TTC549 (cell line): ENCODE results near the gene NOS1AP.
"Not testable (repeated sequence)": the region's sequence is repeated elsewhere in the genome, so short reads cannot be mapped to it uniquely, and the experiment has no call there.

Experiments used
- FAIRE-seq: peaks from 2 replicates; lab custom pipeline; 2012; peaks lifted over from hg19 to GRCh38; lab: Jason Lieb, UNC

NOS1AP gene

DNA sequence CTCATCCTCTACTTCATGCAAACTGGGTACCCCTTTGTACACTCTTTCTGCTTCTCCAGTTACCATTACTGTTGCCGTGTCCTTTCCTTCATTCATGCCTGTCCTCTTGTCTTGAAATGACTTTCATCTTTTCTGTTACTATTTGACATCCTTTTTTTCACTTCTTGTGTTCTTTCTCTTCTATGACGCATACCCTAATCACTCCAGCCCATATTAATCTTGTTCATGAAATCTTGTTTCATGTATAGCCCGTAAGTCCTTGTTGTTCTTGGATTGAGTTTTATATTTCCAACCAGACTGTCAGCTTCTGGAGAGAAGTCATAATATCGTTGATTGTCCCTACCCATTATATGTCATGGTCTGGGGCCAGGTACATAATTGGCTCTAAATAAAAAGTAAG, 126.1 kb downstream of the NOS1AP start:
- FAIRE-seq = no peak

DNA sequence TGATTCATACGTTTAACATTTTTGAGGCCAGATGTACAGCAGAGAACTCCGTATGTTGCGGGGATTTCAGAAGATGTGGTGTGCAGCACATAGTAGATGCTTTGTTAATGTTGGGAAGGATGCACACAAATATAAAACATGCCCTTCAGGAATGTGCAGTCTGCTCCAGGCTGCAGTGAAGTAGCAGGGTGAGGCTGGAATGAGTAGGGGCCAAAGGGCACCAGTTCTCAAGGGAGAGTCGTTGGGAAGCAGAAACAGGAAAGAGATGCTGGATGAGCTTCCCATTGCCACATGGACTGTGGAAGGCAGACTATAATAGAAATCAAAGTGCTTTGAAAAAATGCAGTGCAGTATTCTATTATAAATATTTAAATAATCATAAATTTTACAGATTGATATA, 126.9 kb downstream of the NOS1AP start:
- FAIRE-seq = no peak

DNA sequence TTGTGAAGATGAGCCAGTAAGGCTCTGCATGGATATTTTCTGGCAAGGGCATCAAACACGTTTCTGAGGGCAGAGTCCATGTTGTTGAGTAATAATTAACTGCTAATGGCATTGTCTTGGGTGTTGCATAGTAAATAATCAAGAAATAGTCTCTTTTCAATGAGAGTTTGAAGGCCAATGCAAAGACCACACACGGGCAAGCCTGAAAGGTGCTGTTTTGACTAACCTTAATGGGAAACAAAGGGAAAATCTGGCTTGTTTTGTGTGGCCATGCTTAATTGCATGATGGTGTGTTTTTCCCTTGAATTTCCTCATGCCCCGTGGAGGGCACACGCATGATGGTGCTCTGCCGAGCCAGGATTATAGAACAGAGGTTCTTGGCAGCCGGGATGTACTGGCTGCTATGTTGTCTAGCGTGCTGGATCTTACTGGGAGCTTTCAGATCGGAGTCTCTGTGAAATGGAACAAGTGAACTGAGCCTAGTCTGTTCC, 127.6 kb downstream of the NOS1AP start:
- no peak for FAIRE-seq

- FAIRE-seq = no peak
Measured at GRCh38 chr1:162197615-162198421, 128.3 kb downstream of the NOS1AP start.

GRCh38 chr1:162200096-162200847, 130.8 kb downstream of the NOS1AP start:
- no peak for FAIRE-seq

GRCh38 chr1:162201062-162201461, 131.6 kb downstream of the NOS1AP start:
- not testable (repeated sequence) for FAIRE-seq

- no peak for FAIRE-seq
Measured at GRCh38 chr1:162204129-162204822, 134.8 kb downstream of the NOS1AP start.

DNA sequence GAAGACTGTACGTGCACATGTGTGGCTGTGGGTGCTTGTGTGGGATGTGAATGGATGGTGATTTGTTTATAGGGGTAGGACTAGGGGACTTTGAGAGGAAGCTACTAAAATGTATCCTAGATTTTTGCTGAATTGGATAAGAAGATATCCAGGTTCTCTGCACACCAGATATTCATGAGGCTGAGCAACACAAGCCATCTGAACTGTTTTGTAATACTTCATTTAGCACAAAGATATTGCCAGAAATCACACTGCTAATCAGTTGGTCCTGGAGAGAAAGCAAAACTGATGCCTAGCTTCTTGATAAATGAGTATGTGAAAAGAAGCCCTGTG, 135.3 kb downstream of the NOS1AP start:
- FAIRE-seq = no peak

DNA sequence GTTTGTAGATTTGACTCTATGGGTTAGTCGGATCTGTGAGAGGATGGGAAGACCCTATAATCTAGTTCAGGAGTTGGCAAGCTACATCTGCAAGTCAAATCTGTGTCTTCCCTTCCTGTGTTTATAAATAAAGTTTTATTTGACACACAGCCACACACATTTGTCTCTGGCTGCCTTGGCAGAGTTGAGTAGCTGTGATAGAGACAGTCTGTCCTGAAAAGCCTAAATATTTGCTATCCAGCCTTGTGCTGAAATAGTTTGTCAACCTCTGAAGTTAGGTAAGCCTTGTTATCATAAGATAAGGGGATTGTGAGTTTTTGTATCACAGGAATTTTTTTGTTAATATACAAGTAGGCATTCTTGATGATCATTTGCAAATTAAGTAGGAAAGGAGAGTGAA, 136.8 kb downstream of the NOS1AP start:
- FAIRE-seq = no peak

- FAIRE-seq = no peak
Measured at GRCh38 chr1:162206749-162207635, 137.5 kb downstream of the NOS1AP start.

DNA sequence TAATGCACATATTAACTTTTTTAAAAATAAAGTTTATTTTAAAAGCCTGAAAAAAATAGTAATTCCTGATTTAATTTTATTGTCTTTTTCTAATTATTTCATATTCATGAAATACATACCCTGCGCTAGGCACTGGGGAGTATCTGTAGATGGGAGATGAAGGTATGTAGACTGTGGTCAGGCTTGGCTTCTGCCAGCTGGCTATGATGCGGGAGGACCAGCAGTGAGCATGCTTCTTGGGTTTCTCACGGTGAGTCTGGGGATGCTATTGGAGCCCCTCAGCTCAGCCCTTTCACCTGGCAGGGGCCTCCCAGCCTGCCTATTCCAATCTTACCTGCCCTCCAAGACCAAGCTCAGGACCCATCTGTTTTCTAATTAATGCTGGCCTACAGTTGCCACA, 138.4 kb downstream of the NOS1AP start:
- FAIRE-seq = no peak

- FAIRE-seq = no peak
Measured at GRCh38 chr1:162210196-162210595, 140.7 kb downstream of the NOS1AP start.

GRCh38 chr1:162212713-162213112, 143.2 kb downstream of the NOS1AP start:
- FAIRE-seq = no peak

DNA sequence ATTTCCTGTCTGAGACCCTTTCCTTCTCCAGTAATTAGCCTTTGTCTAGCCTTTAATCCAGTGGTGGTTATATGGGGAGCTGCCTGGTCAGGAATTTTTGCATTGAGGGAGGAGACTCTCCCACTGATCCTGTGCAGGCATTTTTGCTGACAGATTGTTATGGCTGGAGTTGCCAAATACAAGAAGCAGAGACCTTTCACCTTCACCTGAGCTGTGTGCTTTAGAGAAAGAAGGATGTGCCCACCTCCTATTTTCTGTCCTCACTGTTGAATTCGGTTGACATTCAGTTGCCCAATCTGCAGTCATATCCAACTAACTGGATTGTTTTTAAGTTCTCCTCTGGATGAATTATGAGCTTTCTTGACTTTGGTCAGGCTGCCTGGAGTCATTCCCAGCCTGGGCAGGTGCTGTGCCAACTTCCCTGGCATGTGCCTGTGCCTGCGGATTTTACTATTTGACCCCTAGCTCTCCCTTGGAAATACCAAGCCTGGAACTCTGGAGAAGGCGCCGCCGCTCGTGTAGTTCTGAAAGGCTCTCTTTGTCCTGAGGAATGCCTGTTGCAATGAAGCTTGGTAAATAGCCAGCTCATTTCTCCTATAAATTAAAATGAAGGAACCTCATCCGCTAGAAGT, 143.9 kb downstream of the NOS1AP start:
- no peak for FAIRE-seq

GRCh38 chr1:162214202-162214601, 144.7 kb downstream of the NOS1AP start:
- FAIRE-seq = no peak

GRCh38 chr1:162215902-162216301, 146.4 kb downstream of the NOS1AP start:
- FAIRE-seq = no peak

- FAIRE-seq = no peak
Measured at GRCh38 chr1:162216604-162217003, 147.1 kb downstream of the NOS1AP start.

DNA sequence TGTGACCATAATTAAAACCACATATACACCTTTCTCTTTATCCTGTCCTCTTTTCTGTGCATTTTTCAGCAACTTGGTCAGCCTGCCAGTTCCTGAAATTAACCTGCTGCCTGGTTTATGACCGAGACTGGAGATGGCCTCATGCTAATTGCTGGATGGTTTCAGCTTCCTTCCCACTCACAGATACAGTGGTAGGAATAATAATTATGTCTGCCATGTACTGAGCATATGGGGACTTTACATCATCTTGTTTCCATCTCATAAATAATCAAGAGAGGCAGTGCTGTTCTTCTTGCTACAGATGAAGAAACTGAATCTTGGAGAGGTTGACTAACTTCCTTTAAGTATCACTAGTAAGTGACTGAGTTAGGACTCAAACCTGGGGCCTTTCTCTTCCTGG, 148.2 kb downstream of the NOS1AP start:
- FAIRE-seq = no peak

DNA sequence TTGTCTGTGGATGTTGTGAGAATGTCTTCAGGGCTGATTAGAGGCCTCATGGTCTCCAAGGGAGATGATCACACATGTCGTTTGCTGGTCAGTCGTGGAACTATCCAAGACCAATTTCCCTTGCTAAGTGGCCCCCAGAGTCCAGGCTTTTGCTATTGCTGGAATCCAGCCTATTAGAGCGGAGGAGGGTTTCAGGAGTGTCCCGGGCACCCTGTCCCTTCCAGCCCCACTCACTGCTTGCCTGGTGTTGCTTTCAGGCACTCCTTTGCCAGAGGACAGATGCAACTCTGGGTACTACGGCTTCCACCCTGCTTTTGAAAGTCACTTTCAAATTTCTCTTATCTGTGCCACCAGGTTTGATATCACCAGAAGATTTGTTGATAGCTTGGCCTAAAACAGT, 149.1 kb downstream of the NOS1AP start:
- no peak for FAIRE-seq

DNA sequence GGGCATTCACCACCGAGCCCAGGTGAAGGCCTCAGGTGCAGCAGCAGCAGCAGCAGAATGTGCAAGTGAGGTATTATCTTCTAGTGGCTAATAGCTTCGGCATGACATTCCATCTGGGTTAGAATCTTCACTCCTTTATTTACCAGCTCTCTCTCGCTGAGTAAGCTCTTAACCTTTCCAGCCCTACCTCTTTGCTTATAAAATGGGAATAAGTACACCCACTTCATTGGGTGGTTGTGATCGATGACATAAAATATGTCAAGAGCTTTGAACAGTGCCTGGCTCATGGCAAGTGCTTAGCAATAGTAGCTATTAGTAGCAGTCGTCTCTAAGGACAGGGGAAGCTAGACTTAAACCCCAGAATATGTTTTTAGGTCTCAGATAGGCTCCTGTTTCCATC, 149.5 kb downstream of the NOS1AP start:
- FAIRE-seq = no peak

- no peak for FAIRE-seq
Measured at GRCh38 chr1:162219461-162219860, 150.0 kb downstream of the NOS1AP start.
